MM.1S (cell line): Measurements from ENCODE around the gene LSM7.
A peak's percentile ranks its signal among the peaks of the same experiment; 100 is the strongest.

Experiments
- CTCF ChIP-seq: fragments of 300-600 bp; sonication (generic); IDR thresholded peaks from 2 replicates; pipeline ENCODE4 v1.5.1; 2016; ENCODE audit warnings: antibody characterized with exemption, low read length, mixed read lengths
- EZH2 ChIP-seq: fragments of 300-600 bp; sonication (generic); optimal IDR thresholded peaks from 2 replicates; pipeline ENCODE3; 2017; ENCODE audit warnings: low read depth, mild to moderate bottlenecking, antibody characterized with exemption, low read length, mixed read lengths

DNA sequence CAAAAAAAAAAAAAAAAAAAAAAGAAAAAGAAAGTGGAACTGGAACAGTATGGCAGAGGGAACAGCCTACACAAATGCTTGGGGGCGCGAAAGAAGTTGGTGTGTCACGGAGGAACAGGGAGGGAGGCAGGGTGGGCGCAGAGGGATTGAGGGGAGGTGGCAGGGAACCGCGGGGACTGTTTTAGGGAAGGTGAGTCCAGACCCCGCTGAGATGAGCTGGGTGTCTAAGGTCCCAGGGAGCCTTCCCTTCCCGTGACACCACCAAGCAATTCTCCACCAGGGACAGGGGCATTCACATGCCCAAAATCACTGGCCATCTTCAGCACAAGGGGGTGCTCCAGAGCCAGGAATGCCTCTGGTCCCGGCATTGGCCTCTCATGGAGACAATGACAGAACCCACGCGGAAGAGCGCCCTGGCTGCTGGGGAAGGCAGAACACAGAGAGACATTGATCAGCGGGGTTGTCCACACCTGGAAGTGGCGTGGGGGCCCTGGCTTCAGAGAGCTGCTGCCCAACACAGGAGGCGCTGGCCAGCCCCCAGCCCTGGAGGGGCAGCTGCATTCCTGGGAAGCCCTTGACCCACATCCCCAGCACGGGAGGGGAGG lies 53.4 kb downstream of the LSM7 start:
- peak; percentile 60 for TF ChIP-seq CTCF
- no peak for TF ChIP-seq EZH2
